Activated naive CD8-positive, alpha-beta T cell treated with anti-CD3 and anti-CD28 coated beads, Interleukin-2, amount 50 U/mL, for 24 hours (primary cell): Measurements from ENCODE around the gene MROH2A.
A peak's percentile ranks its signal among the peaks of the same experiment; 100 is the strongest.

Source experiments
- ATAC-seq: fragments of 150-1000 bp; cut with Tn5 transposase; one replicate; pipeline ENCODE4 v1.10.0; 2021
- DNase-seq: peaks from one replicate; pipeline ENCODE4 v3.0.0; 2021
- H3K27ac Mint-ChIP-seq: one replicate; pipeline ENCODE4 v1.8.0; 2021; ENCODE audit warnings: mild to moderate bottlenecking, mixed read lengths
- H3K27me3 Mint-ChIP-seq: one replicate; pipeline ENCODE4 v1.8.0; 2021; ENCODE audit warnings: mixed read lengths
- H3K36me3 Mint-ChIP-seq: one replicate; pipeline ENCODE4 v1.8.0; 2021; ENCODE audit warnings: low read depth, mixed read lengths
- H3K4me1 Mint-ChIP-seq: one replicate; pipeline ENCODE4 v1.8.0; 2021; ENCODE audit warnings: mixed read lengths
- H3K4me3 Mint-ChIP-seq: one replicate; pipeline ENCODE4 v1.8.0; 2021; ENCODE audit warnings: mild to moderate bottlenecking, moderate library complexity, mixed read lengths
- H3K9me3 Mint-ChIP-seq: one replicate; pipeline ENCODE4 v1.8.0; 2021; ENCODE audit warnings: mixed read lengths

MROH2A gene

GRCh38 chr2:233829193-233830110 lies 51.3 kb downstream of the MROH2A start:
- ATAC-seq (no peak), DNase-seq (no peak)
- peaks cover 4% of the 10 kb centered on the region for H3K27me3 Mint-ChIP-seq
- no peaks in the 10 kb centered on the region for H3K9me3 Mint-ChIP-seq
- peaks cover 2% of the 10 kb centered on the region for H3K36me3 Mint-ChIP-seq
- no peak overlapping the region for H3K27ac Mint-ChIP-seq
- H3K4me1 Mint-ChIP-seq: no peaks in the 10 kb centered on the region
- H3K4me3 Mint-ChIP-seq: no peak overlapping the region

GRCh38 chr2:233830111-233830802 lies 52.1 kb downstream of the MROH2A start:
- no peak for ATAC-seq
- Mint-ChIP-seq H3K4me3 (no peak overlapping the region), H3K9me3 (no peaks in the 10 kb centered on the region), H3K27ac (no peak overlapping the region), H3K36me3 (peaks cover 10% of the 10 kb centered on the region), H3K27me3 (peaks cover 4% of the 10 kb centered on the region), H3K4me1 (no peaks in the 10 kb centered on the region)
- DNase-seq: no peak

GRCh38 chr2:233831011-233831721 lies 53.0 kb downstream of the MROH2A start:
- no peaks in the 10 kb centered on the region for H3K9me3 Mint-ChIP-seq
- peaks cover 1% of the 10 kb centered on the region for H3K27me3 Mint-ChIP-seq
- H3K36me3 Mint-ChIP-seq: peaks cover 16% of the 10 kb centered on the region
- H3K4me3 Mint-ChIP-seq: no peak overlapping the region
- no peak for ATAC-seq
- H3K4me1 Mint-ChIP-seq: no peaks in the 10 kb centered on the region
- no peak for DNase-seq
- no peak overlapping the region for H3K27ac Mint-ChIP-seq

- H3K27me3 Mint-ChIP-seq: no peaks in the 10 kb centered on the region
- no peak overlapping the region for H3K4me3 Mint-ChIP-seq
- no peak overlapping the region for H3K27ac Mint-ChIP-seq
- no peak for ATAC-seq
- peaks cover 23% of the 10 kb centered on the region for H3K36me3 Mint-ChIP-seq
- H3K9me3 Mint-ChIP-seq: no peaks in the 10 kb centered on the region
- DNase-seq: no peak
- H3K4me1 Mint-ChIP-seq: no peaks in the 10 kb centered on the region
Observed at GRCh38 chr2:233831861-233832260, 53.7 kb downstream of the MROH2A start.

- ATAC-seq: no peak
- no peak for DNase-seq
- Mint-ChIP-seq H3K9me3 (no peaks in the 10 kb centered on the region), H3K4me1 (no peaks in the 10 kb centered on the region), H3K27ac (no peak overlapping the region), H3K36me3 (peaks cover 27% of the 10 kb centered on the region), H3K4me3 (no peak overlapping the region), H3K27me3 (no peaks in the 10 kb centered on the region)
Observed at GRCh38 chr2:233832414-233832813, 54.3 kb downstream of the MROH2A start.

GRCh38 chr2:233832869-233833311 lies 54.8 kb downstream of the MROH2A start:
- no peaks in the 10 kb centered on the region for H3K4me1 Mint-ChIP-seq
- no peaks in the 10 kb centered on the region for H3K27me3 Mint-ChIP-seq
- no peak overlapping the region for H3K27ac Mint-ChIP-seq
- no peak overlapping the region for H3K4me3 Mint-ChIP-seq
- H3K36me3 Mint-ChIP-seq: peaks cover 32% of the 10 kb centered on the region
- no peaks in the 10 kb centered on the region for H3K9me3 Mint-ChIP-seq
- DNase-seq (no peak), ATAC-seq (no peak)

GRCh38 chr2:233833345-233833744 lies 55.2 kb downstream of the MROH2A start:
- no peak for ATAC-seq
- H3K4me3 Mint-ChIP-seq: no peak overlapping the region
- H3K9me3 Mint-ChIP-seq: no peaks in the 10 kb centered on the region
- H3K36me3 Mint-ChIP-seq: peaks cover 37% of the 10 kb centered on the region
- H3K4me1 Mint-ChIP-seq: no peaks in the 10 kb centered on the region
- H3K27me3 Mint-ChIP-seq: no peaks in the 10 kb centered on the region
- H3K27ac Mint-ChIP-seq: no peak overlapping the region
- DNase-seq: no peak

GRCh38 chr2:233835230-233836186 lies 57.4 kb downstream of the MROH2A start:
- Mint-ChIP-seq H3K27ac (no peak overlapping the region), H3K36me3 (peaks cover 58% of the 10 kb centered on the region), H3K4me1 (peaks cover 3% of the 10 kb centered on the region), H3K9me3 (no peaks in the 10 kb centered on the region), H3K27me3 (no peaks in the 10 kb centered on the region), H3K4me3 (no peak overlapping the region)
- DNase-seq (no peak), ATAC-seq (no peak)

- ATAC-seq: no peak
- H3K27ac Mint-ChIP-seq: no peak overlapping the region
- H3K4me1 Mint-ChIP-seq: peaks cover 3% of the 10 kb centered on the region
- H3K36me3 Mint-ChIP-seq: peaks cover 67% of the 10 kb centered on the region
- no peak for DNase-seq
- H3K4me3 Mint-ChIP-seq: no peak overlapping the region
- H3K27me3 Mint-ChIP-seq: no peaks in the 10 kb centered on the region
- H3K9me3 Mint-ChIP-seq: no peaks in the 10 kb centered on the region
Observed at GRCh38 chr2:233836359-233836758, 58.2 kb downstream of the MROH2A start.

- peaks cover 3% of the 10 kb centered on the region for H3K4me1 Mint-ChIP-seq
- H3K4me3 Mint-ChIP-seq: no peak overlapping the region
- no peaks in the 10 kb centered on the region for H3K27me3 Mint-ChIP-seq
- no peak for DNase-seq
- H3K27ac Mint-ChIP-seq: no peak overlapping the region
- no peaks in the 10 kb centered on the region for H3K9me3 Mint-ChIP-seq
- ATAC-seq: no peak
- H3K36me3 Mint-ChIP-seq: peaks cover 81% of the 10 kb centered on the region
Observed at GRCh38 chr2:233837694-233838229, 59.6 kb downstream of the MROH2A start.

GRCh38 chr2:233838251-233838650 lies 60.1 kb downstream of the MROH2A start:
- Mint-ChIP-seq H3K4me1 (peaks cover 3% of the 10 kb centered on the region), H3K9me3 (no peaks in the 10 kb centered on the region), H3K27me3 (no peaks in the 10 kb centered on the region), H3K36me3 (peaks cover 86% of the 10 kb centered on the region), H3K4me3 (no peak overlapping the region), H3K27ac (no peak overlapping the region)
- no peak for DNase-seq
- ATAC-seq: no peak

GRCh38 chr2:233838726-233839446 lies 60.8 kb downstream of the MROH2A start:
- Mint-ChIP-seq H3K9me3 (no peaks in the 10 kb centered on the region), H3K4me1 (peaks cover 3% of the 10 kb centered on the region), H3K36me3 (peaks cover 92% of the 10 kb centered on the region), H3K4me3 (no peak overlapping the region), H3K27ac (no peak overlapping the region), H3K27me3 (no peaks in the 10 kb centered on the region)
- DNase-seq (no peak), ATAC-seq (peak; percentile 13)

- peaks cover 3% of the 10 kb centered on the region for H3K4me1 Mint-ChIP-seq
- ATAC-seq (peak; percentile 10), DNase-seq (no peak)
- no peak overlapping the region for H3K4me3 Mint-ChIP-seq
- H3K27me3 Mint-ChIP-seq: no peaks in the 10 kb centered on the region
- H3K36me3 Mint-ChIP-seq: peaks cover 96% of the 10 kb centered on the region
- no peaks in the 10 kb centered on the region for H3K9me3 Mint-ChIP-seq
- H3K27ac Mint-ChIP-seq: no peak overlapping the region
Observed at GRCh38 chr2:233839447-233839820, 61.3 kb downstream of the MROH2A start.
